HG02973 (cell line): ENCODE results near the gene NACA2.
"Not testable (repeated sequence)": the region's sequence is repeated elsewhere in the genome, so short reads cannot be mapped to it uniquely, and the experiment has no call there.

Source experiments
- ATAC-seq: cut with Tn5 transposase; IDR thresholded peaks from one replicate; pipeline ENCODE4 v1.9.1; 2021; ENCODE audit warnings: moderate library complexity; ENCODE audit not compliant: unreplicated experiment

NACA2 gene

GRCh38 chr17:61591018-61591417 lies at the start of gene NACA2:
NACA2 (minus strand) TSS chr17:61591219; CDS start chr17:61591180, 39 bp downstream.
- ATAC-seq, result no peak

GRCh38 chr17:61639818-61640217 lies 48.8 kb upstream of the NACA2 start:
- ATAC-seq, result no peak

- ATAC-seq, result no peak
Measured at GRCh38 chr17:61638087-61638486, 47.1 kb upstream of the NACA2 start.

- no peak for ATAC-seq
Measured at GRCh38 chr17:61635913-61636432, 45.0 kb upstream of the NACA2 start.

GRCh38 chr17:61634942-61635538 lies 44.0 kb upstream of the NACA2 start:
- no peak for ATAC-seq

GRCh38 chr17:61634011-61634539 lies 43.1 kb upstream of the NACA2 start:
- ATAC-seq, result no peak

GRCh38 chr17:61632826-61633225 lies 41.8 kb upstream of the NACA2 start:
- no peak for ATAC-seq

GRCh38 chr17:61631800-61632199 lies 40.8 kb upstream of the NACA2 start:
- no peak for ATAC-seq

- ATAC-seq, result not testable (repeated sequence)
Measured at GRCh38 chr17:61628158-61628557, 37.1 kb upstream of the NACA2 start.

- no peak for ATAC-seq
Measured at GRCh38 chr17:61627658-61628057, 36.6 kb upstream of the NACA2 start.

- ATAC-seq, result no peak
Measured at GRCh38 chr17:61627125-61627524, 36.1 kb upstream of the NACA2 start.

- no peak for ATAC-seq
Measured at GRCh38 chr17:61625564-61625963, 34.5 kb upstream of the NACA2 start.

- no peak for ATAC-seq
Measured at GRCh38 chr17:61624951-61625350, 33.9 kb upstream of the NACA2 start.

- no peak for ATAC-seq
Measured at GRCh38 chr17:61621317-61621716, 30.3 kb upstream of the NACA2 start.

GRCh38 chr17:61619953-61620352 lies 28.9 kb upstream of the NACA2 start:
- no peak for ATAC-seq

GRCh38 chr17:61619493-61619892 lies 28.5 kb upstream of the NACA2 start:
- no peak for ATAC-seq

GRCh38 chr17:61618950-61619349 lies 27.9 kb upstream of the NACA2 start:
- ATAC-seq, result no peak

- ATAC-seq, result no peak
Measured at GRCh38 chr17:61617330-61617729, 26.3 kb upstream of the NACA2 start.

GRCh38 chr17:61616783-61617182 lies 25.8 kb upstream of the NACA2 start:
- no peak for ATAC-seq

- ATAC-seq, result no peak
Measured at GRCh38 chr17:61614219-61614618, 23.2 kb upstream of the NACA2 start.

GRCh38 chr17:61611323-61611722 lies 20.3 kb upstream of the NACA2 start:
- no peak for ATAC-seq

GRCh38 chr17:61605692-61606091 lies 14.7 kb upstream of the NACA2 start:
- ATAC-seq, result no peak

GRCh38 chr17:61601297-61601696 lies 10.3 kb upstream of the NACA2 start:
- no peak for ATAC-seq
